GM23338 (cell line): Measurements from ENCODE around the gene GPR162. TPM values are rescaled to one million over a fixed set of nuclear protein-coding genes. Genes with fewer than 3 reads are reported as not detected.

ENCODE experiments used
- ATAC-seq: fragments of 200-7000 bp; cut with Tn5 transposase; 3 replicates; pipeline ENCODE4 v1.9.1; 2020
- DNase-seq: peaks from one replicate; pipeline ENCODE4 v3.0.0-alpha.2; 2015; ENCODE audit warnings: low spot score
- H2AFZ ChIP-seq: fragments of 200-600 bp; sonication (generic); 2 replicates; pipeline ENCODE4 v1.8.0; 2016; ENCODE audit warnings: antibody characterized with exemption, mild to moderate bottlenecking, moderate library complexity
- H3F3A ChIP-seq: fragments of 200-600 bp; sonication (generic); replicated peaks from 2 replicates; pipeline ENCODE4 v1.8.0; 2017; ENCODE audit warnings: antibody characterized with exemption, mixed run types, low read depth
- H3K27ac ChIP-seq: fragments of 200-600 bp; sonication (generic); 2 replicates; pipeline ENCODE4 v1.6.1; 2016; ENCODE audit warnings: low read depth
- H3K27me3 ChIP-seq: fragments of 200-600 bp; sonication (generic); 2 replicates; pipeline ENCODE4 v1.8.0; 2016; ENCODE audit warnings: mild to moderate bottlenecking, mixed run types, moderate library complexity; ENCODE audit not compliant: insufficient read depth
- H3K36me3 ChIP-seq: fragments of 200-600 bp; sonication (generic); 2 replicates; pipeline ENCODE4 v1.8.0; 2016; ENCODE audit warnings: mild to moderate bottlenecking; ENCODE audit not compliant: insufficient read depth
- H3K4me1 ChIP-seq: fragments of 200-600 bp; sonication (generic); 2 replicates; pipeline ENCODE4 v1.8.0; 2016; ENCODE audit warnings: mild to moderate bottlenecking, moderate library complexity; ENCODE audit not compliant: insufficient read depth
- H3K4me2 ChIP-seq: fragments of 200-600 bp; sonication (generic); 2 replicates; pipeline ENCODE4 v1.7.1; 2017; ENCODE audit warnings: mixed run types
- H3K4me3 ChIP-seq: fragments of 200-600 bp; sonication (generic); 2 replicates; pipeline ENCODE4 v1.6.1; 2016; ENCODE audit warnings: mixed run types
- H3K79me2 ChIP-seq: fragments of 200-600 bp; sonication (generic); replicated peaks from 2 replicates; pipeline ENCODE4 v1.8.0; 2017; ENCODE audit warnings: mild to moderate bottlenecking; ENCODE audit not compliant: insufficient read depth
- H3K9me2 ChIP-seq: fragments of 200-600 bp; sonication (generic); 2 replicates; pipeline ENCODE4 v1.8.0; 2017; ENCODE audit not compliant: insufficient read depth
- H4K20me1 ChIP-seq: fragments of 200-600 bp; sonication (generic); replicated peaks from 2 replicates; pipeline ENCODE4 v1.8.0; 2017; ENCODE audit warnings: mild to moderate bottlenecking; ENCODE audit not compliant: insufficient read depth
- H3K27ac Mint-ChIP-seq: 2 replicates; pipeline ENCODE4 v1.8.0; 2020; ENCODE audit warnings: inconsistent platforms, mild to moderate bottlenecking, moderate library complexity, mixed read lengths
- H3K27me3 Mint-ChIP-seq: 3 replicates; pipeline ENCODE4 v1.8.0; 2022; ENCODE audit warnings: low read depth, mild to moderate bottlenecking, moderate library complexity, mixed read lengths, inconsistent platforms; ENCODE audit not compliant: insufficient read depth, poor library complexity
- H3K36me3 Mint-ChIP-seq: 3 replicates; pipeline ENCODE4 v1.8.0; 2021; ENCODE audit warnings: low read depth, mild to moderate bottlenecking, inconsistent platforms, moderate library complexity, mixed read lengths
- H3K4me1 Mint-ChIP-seq: 3 replicates; pipeline ENCODE4 v1.8.0; 2020; ENCODE audit warnings: mild to moderate bottlenecking, inconsistent platforms, mixed read lengths
- H3K4me3 Mint-ChIP-seq: 3 replicates; pipeline ENCODE4 v1.8.0; 2021; ENCODE audit warnings: moderate library complexity, mild to moderate bottlenecking, inconsistent platforms, mixed read lengths
- H3K9me3 Mint-ChIP-seq: 3 replicates; pipeline ENCODE4 v1.8.0; 2020; ENCODE audit warnings: moderate library complexity, mild to moderate bottlenecking, inconsistent platforms, mixed read lengths
- CTCF ChIP-seq, 2 experiments: fragments of 200-600 bp in 1 of 2; sonication (generic) in 1 of 2; conservative IDR thresholded peaks; 2 replicates each; pipeline versions ENCODE4 v1.5.1 to v1.6.1; 2016 to 2017; ENCODE audit warnings: antibody characterized with exemption in 2 of 2, low read depth in 2 of 2, mild to moderate bottlenecking in 2 of 2, moderate library complexity in 1 of 2
- EZH2phosphoT487 ChIP-seq: fragments of 200-600 bp; sonication (generic); IDR thresholded peaks from one replicate; pipeline ENCODE4 v1.8.1; 2018; ENCODE audit warnings: antibody characterized with exemption; ENCODE audit not compliant: unreplicated experiment
- POLR2AphosphoS5 ChIP-seq: IDR thresholded peaks from 2 replicates; pipeline ENCODE4 v1.6.1; 2016; ENCODE audit warnings: antibody characterized with exemption, low read depth
- STAT1 ChIP-seq: IDR thresholded peaks from one replicate; pipeline ENCODE4 v1.6.1; 2016; ENCODE audit warnings: antibody characterized with exemption; ENCODE audit not compliant: unreplicated experiment
- polyA plus RNA-seq: library from polyadenylated mRNA; unstranded; fragments of >200 nt; fragmentation: Nextera tagmentation; extraction: Ambion mirVana; gene quantifications from 2 replicates; pipeline ENCODE4 v1.2.1, GENCODE V29; 2016
- total RNA-seq: library from RNA; depleted of rRNA; stranded (reverse); fragments of >200 nt; shearing (Covaris generic); gene quantifications from 2 replicates; pipeline ENCODE4 v1.2.3, GENCODE V29; 2014
- TF ChIP-seq, protein P1 (sequence below): IDR thresholded peaks from one replicate; pipeline ENCODE4 v1.6.1; 2018; ENCODE audit warnings: antibody characterized with exemption; ENCODE audit not compliant: unreplicated experiment

The GPR162 gene
- total and polyA plus RNA-seq, 2 experiments from 2014 or later = 4.7 to 5.0 TPM

DNA sequence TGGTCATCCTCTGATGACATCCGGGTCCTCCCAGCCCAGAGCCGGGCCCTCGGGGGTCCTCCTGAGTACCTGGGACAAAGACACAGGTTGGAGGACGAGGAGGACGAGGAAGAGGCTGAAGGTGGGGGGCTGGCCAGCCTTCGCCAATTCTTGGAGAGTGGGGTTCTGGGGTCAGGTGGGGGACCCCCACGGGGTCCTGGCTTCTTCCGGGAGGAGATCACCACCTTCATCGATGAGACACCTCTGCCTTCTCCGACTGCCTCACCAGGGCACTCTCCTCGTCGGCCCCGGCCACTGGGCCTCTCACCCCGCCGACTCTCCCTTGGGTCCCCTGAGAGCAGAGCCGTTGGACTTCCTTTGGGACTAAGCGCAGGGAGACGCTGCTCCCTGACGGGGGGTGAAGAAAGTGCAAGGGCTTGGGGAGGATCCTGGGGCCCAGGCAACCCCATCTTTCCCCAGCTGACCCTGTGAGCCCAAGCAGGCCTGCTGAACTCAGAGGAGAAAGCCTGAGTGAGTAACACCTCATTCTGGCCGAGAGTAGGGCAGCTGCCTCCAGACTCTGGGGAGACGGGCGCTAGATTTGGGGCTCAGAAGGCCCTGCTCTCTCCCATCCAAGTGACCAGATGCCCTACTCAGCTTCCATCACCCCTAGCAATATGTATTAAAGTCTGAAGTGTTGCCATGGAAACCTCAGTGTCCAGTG is 5.3 kb downstream of the GPR162 start:
- H4K20me1 ChIP-seq = no peaks in the 10 kb centered on the region
- H2AFZ ChIP-seq = no peak overlapping the region
- ATAC-seq = no peak
- Mint-ChIP-seq H3K27ac (peak overlapping the region; percentile 38; the same call in 1 of the 2 replicates), H3K27me3 (peaks cover 23% of the 10 kb centered on the region), H3K9me3 (no peaks in the 10 kb centered on the region), H3K4me1 (peaks cover 52% of the 10 kb centered on the region), H3K4me3 (peak overlapping the region; percentile 64), H3K36me3 (peaks cover 27% of the 10 kb centered on the region)
- peaks cover 45% of the 10 kb centered on the region for H3K27me3 ChIP-seq
- peak overlapping the region; percentile 39 for H3K4me3 ChIP-seq
- no peak for DNase-seq
- peaks cover 3% of the 10 kb centered on the region; the same call in 1 of the 2 replicates for H3K36me3 ChIP-seq
- no peak overlapping the region for H3K27ac ChIP-seq
- no peaks in the 10 kb centered on the region for H3K9me2 ChIP-seq
- no peak for TF ChIP-seq EZH2phosphoT487
- peak; percentile 5 to 20; a peak in 1 of 4 replicates for TF ChIP-seq CTCF (conservative IDR thresholded peaks at IDR 0.05; ENCODE audit: low read depth in 2 of 2)
- peak overlapping the region; percentile 63 for H3K4me2 ChIP-seq
- peaks cover 9% of the 10 kb centered on the region for H3K79me2 ChIP-seq
- H3F3A ChIP-seq = peaks cover 16% of the 10 kb centered on the region
- H3K4me1 ChIP-seq = peaks cover 40% of the 10 kb centered on the region

GRCh38 chr12:6827437-6827911 is 5.9 kb downstream of the GPR162 start:
- H3K4me3 Mint-ChIP-seq = peak overlapping the region; percentile 64
- peak overlapping the region; percentile 38; the same call in 1 of the 2 replicates for H3K27ac Mint-ChIP-seq
- peaks cover 32% of the 10 kb centered on the region for H3K36me3 Mint-ChIP-seq
- Histone ChIP-seq H3K4me1 (peaks cover 35% of the 10 kb centered on the region), H3K79me2 (peaks cover 9% of the 10 kb centered on the region), H2AFZ (no peak overlapping the region), H3K9me2 (no peaks in the 10 kb centered on the region), H3F3A (peaks cover 13% of the 10 kb centered on the region), H3K4me2 (peak overlapping the region; percentile 63), H3K4me3 (peak overlapping the region; percentile 39), H3K27ac (no peak overlapping the region), H3K36me3 (peaks cover 3% of the 10 kb centered on the region; the same call in 1 of the 2 replicates), H3K27me3 (peaks cover 39% of the 10 kb centered on the region), H4K20me1 (no peaks in the 10 kb centered on the region)
- H3K27me3 Mint-ChIP-seq = peaks cover 23% of the 10 kb centered on the region
- no peaks in the 10 kb centered on the region for H3K9me3 Mint-ChIP-seq
- H3K4me1 Mint-ChIP-seq = peaks cover 48% of the 10 kb centered on the region
- ATAC-seq (peak; percentile 30), DNase-seq (peak; percentile 93)
- TF ChIP-seq, protein P1, sequence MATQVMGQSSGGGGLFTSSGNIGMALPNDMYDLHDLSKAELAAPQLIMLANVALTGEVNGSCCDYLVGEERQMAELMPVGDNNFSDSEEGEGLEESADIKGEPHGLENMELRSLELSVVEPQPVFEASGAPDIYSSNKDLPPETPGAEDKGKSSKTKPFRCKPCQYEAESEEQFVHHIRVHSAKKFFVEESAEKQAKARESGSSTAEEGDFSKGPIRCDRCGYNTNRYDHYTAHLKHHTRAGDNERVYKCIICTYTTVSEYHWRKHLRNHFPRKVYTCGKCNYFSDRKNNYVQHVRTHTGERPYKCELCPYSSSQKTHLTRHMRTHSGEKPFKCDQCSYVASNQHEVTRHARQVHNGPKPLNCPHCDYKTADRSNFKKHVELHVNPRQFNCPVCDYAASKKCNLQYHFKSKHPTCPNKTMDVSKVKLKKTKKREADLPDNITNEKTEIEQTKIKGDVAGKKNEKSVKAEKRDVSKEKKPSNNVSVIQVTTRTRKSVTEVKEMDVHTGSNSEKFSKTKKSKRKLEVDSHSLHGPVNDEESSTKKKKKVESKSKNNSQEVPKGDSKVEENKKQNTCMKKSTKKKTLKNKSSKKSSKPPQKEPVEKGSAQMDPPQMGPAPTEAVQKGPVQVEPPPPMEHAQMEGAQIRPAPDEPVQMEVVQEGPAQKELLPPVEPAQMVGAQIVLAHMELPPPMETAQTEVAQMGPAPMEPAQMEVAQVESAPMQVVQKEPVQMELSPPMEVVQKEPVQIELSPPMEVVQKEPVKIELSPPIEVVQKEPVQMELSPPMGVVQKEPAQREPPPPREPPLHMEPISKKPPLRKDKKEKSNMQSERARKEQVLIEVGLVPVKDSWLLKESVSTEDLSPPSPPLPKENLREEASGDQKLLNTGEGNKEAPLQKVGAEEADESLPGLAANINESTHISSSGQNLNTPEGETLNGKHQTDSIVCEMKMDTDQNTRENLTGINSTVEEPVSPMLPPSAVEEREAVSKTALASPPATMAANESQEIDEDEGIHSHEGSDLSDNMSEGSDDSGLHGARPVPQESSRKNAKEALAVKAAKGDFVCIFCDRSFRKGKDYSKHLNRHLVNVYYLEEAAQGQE = no peak
- no peak for TF ChIP-seq STAT1
- TF ChIP-seq POLR2AphosphoS5 = peak; percentile 80
